Keratinocyte (primary cell): Measurements from ENCODE around the gene CRACR2B. TPM values are rescaled to one million over a fixed set of nuclear protein-coding genes. Genes with fewer than 3 reads are reported as not detected.

Experiments used
- DNase-seq: peaks from one replicate; pipeline ENCODE4 v3.0.0-alpha.2; 2011; ENCODE audit warnings: low read depth, missing footprints, low spot score
- FAIRE-seq: peaks from 2 replicates; lab custom pipeline; 2011; peaks lifted over from hg19 to GRCh38; lab: Jason Lieb, UNC
- H2AFZ ChIP-seq: 2 replicates; pipeline ENCODE4 v1.6.0; 2012; ENCODE audit warnings: low read length, control low read depth, inconsistent platforms; ENCODE audit not compliant: control insufficient read depth
- H3K27ac ChIP-seq: 2 replicates; pipeline ENCODE4 v1.5.1; 2011; ENCODE audit warnings: low read length; ENCODE audit not compliant: control insufficient read depth, insufficient read depth
- H3K27me3 ChIP-seq: 3 replicates; pipeline ENCODE4 v1.6.0; 2011; ENCODE audit warnings: low read length; ENCODE audit not compliant: control insufficient read depth, insufficient read depth; ENCODE audit errors: extremely low read depth
- H3K36me3 ChIP-seq, 2 experiments: 2 replicates in 1 of 2; 3 replicates in 1 of 2; pipeline ENCODE4 v1.5.1; 2011; ENCODE audit warnings: low read length in 2 of 2, mild to moderate bottlenecking in 1 of 2; ENCODE audit not compliant: control insufficient read depth in 2 of 2, insufficient read depth in 2 of 2; ENCODE audit errors: extremely low read depth in 1 of 2
- H3K4me1 ChIP-seq: 3 replicates; pipeline ENCODE4 v1.5.1; 2011; ENCODE audit warnings: low read length; ENCODE audit not compliant: control insufficient read depth, insufficient read depth; ENCODE audit errors: extremely low read depth
- H3K4me2 ChIP-seq: 3 replicates; pipeline ENCODE4 v1.6.0; 2011; ENCODE audit warnings: low read depth, low read length; ENCODE audit not compliant: control insufficient read depth, insufficient read depth; ENCODE audit errors: extremely low read depth
- H3K4me3 ChIP-seq, 3 experiments: fragments of 200-600 bp in 1 of 3; sonication (generic) in 1 of 3; 2 replicates in 2 of 3; 3 replicates in 1 of 3; pipeline ENCODE4 v1.5.1; 2011 to 2016; ENCODE audit warnings: low read length in 3 of 3, mild to moderate bottlenecking in 3 of 3, control low read depth in 2 of 3, inconsistent platforms in 1 of 3, low read depth in 1 of 3, mixed read lengths in 1 of 3, mixed run types in 1 of 3, moderate library complexity in 1 of 3; ENCODE audit not compliant: control insufficient read depth in 2 of 3, insufficient read depth in 2 of 3; ENCODE audit errors: extremely low read depth in 1 of 3
- H3K79me2 ChIP-seq: 2 replicates; pipeline ENCODE4 v1.6.0; 2012; ENCODE audit warnings: low read length; ENCODE audit not compliant: control insufficient read depth, insufficient read depth
- H3K9ac ChIP-seq: 3 replicates; pipeline ENCODE4 v1.6.0; 2011; ENCODE audit warnings: low read length; ENCODE audit not compliant: control insufficient read depth, insufficient read depth; ENCODE audit errors: extremely low read depth
- H3K9me1 ChIP-seq: 3 replicates; pipeline ENCODE4 v1.6.0; 2011; ENCODE audit warnings: low read length; ENCODE audit not compliant: control insufficient read depth, insufficient read depth; ENCODE audit errors: extremely low read depth
- H3K9me3 ChIP-seq: 2 replicates; pipeline ENCODE4 v1.5.1; 2012; ENCODE audit warnings: low read depth, low read length; ENCODE audit not compliant: control insufficient read depth
- H4K20me1 ChIP-seq: 3 replicates; pipeline ENCODE4 v1.6.0; 2011; ENCODE audit warnings: low read length; ENCODE audit not compliant: control insufficient read depth, insufficient read depth; ENCODE audit errors: extremely low read depth
- EZH2 ChIP-seq: IDR thresholded peaks from one replicate; pipeline ENCODE4 v1.6.1; 2012; ENCODE audit warnings: inconsistent platforms, mild to moderate bottlenecking, low read length, moderate library complexity
- dilution Hi-C: fragments of 300-500 bp; cut with MboI; formaldehyde crosslinking; loops from one replicate; pipeline ENCODE4 v1.7.0; 2020; ENCODE audit warnings: low sequenced_read_pairs; ENCODE audit not compliant: extremely low pct_ligation_motif_present
- polyA plus RNA-seq, 5 experiments: library from polyadenylated mRNA; depleted of rRNA in 3 of 5; stranded (reverse) in 3 of 5; stranded (forward) in 1 of 5; unstranded in 1 of 5; fragments of >200 nt; gene quantifications; 1 replicate in 1 of 5; 2 replicates in 3 of 5; 3 replicates in 1 of 5; pipeline versions ENCODE4 v1.2.1 to v1.2.3, GENCODE V29; 2011 to 2012; ENCODE audit warnings: missing spikeins in 2 of 5, low read depth in 1 of 5, low replicate concordance in 1 of 5
- TF ChIP-seq, protein P1 (sequence below), 3 experiments: IDR thresholded peaks in 1 of 3; conservative IDR thresholded peaks in 1 of 3; optimal IDR thresholded peaks in 1 of 3; 2 replicates in 2 of 3; 3 replicates in 1 of 3; pipeline versions ENCODE3 to v1.5.1; 2011; ENCODE audit warnings: low read length in 3 of 3, mild to moderate bottlenecking in 3 of 3, moderate library complexity in 2 of 3, control low read depth in 1 of 3, inconsistent platforms in 1 of 3; ENCODE audit not compliant: insufficient read depth in 2 of 3; ENCODE audit errors: extremely low read depth in 1 of 3

The CRACR2B gene
- polyA plus RNA-seq, 1 donor (not counting 4 experiments of a cell fraction or from before 2014, with no cell fraction given), result 0.17 TPM

DNA sequence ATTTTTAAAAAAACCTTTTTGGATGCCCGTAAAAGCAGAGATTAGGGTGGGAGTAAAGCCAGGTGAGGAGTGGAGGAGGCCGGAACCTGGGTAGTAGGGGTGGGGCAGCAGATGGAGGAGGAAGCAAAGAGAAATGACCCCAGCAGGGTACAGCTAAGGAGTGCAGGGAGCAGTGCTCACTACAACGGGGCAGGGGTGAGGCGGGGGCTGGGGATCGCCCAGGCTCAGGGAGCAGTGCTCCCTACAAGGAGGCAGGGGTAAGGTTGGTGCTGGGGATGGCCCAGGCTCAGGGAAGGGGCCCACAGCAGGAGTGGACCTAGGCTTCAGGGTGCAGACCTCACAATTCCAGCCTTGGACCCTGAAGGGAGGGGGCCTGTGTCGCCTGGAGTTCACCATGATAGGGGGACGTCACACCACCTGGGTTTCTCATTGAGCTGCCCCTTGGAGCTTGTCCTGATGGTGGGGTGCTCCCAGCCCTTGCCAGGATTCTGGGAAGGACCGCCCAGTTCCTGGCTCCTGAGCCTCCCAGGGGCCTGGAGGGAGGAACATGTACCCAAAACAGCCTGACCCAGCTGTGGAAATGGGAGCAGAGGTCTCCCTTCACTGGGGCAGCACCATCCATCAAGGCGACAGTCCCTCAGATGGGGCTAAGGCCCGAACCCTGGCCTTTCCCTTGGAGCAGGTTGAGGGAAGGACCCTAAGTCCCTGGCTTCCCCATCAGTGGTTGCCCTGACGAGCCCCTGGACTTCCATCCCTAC is 11.9 kb upstream of the CRACR2B start:
- Histone ChIP-seq H3K36me3 (peaks cover 29 to 31% of the 10 kb centered on the region in 2 experiments), H3K4me1 (peaks cover 29% of the 10 kb centered on the region), H3K27ac (no peak overlapping the region), H3K4me2 (no peak overlapping the region), H3K9me1 (peaks cover 3% of the 10 kb centered on the region), H3K4me3 (no peak overlapping the region), H2AFZ (no peak overlapping the region), H3K9ac (no peak overlapping the region), H4K20me1 (peaks cover 17% of the 10 kb centered on the region), H3K27me3 (no peaks in the 10 kb centered on the region), H3K9me3 (no peaks in the 10 kb centered on the region), H3K79me2 (peaks cover 19% of the 10 kb centered on the region)
- DNase-seq (no peak), FAIRE-seq (no peak)
- TF ChIP-seq, protein P1, sequence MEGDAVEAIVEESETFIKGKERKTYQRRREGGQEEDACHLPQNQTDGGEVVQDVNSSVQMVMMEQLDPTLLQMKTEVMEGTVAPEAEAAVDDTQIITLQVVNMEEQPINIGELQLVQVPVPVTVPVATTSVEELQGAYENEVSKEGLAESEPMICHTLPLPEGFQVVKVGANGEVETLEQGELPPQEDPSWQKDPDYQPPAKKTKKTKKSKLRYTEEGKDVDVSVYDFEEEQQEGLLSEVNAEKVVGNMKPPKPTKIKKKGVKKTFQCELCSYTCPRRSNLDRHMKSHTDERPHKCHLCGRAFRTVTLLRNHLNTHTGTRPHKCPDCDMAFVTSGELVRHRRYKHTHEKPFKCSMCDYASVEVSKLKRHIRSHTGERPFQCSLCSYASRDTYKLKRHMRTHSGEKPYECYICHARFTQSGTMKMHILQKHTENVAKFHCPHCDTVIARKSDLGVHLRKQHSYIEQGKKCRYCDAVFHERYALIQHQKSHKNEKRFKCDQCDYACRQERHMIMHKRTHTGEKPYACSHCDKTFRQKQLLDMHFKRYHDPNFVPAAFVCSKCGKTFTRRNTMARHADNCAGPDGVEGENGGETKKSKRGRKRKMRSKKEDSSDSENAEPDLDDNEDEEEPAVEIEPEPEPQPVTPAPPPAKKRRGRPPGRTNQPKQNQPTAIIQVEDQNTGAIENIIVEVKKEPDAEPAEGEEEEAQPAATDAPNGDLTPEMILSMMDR (optimal IDR thresholded peaks at IDR 0.05 in 1 of 3, IDR thresholded peaks at IDR 0.05 in 1 of 3, conservative IDR thresholded peaks at IDR 0.05 in 1 of 3; ENCODE audit: extremely low read depth in 1 of 3, insufficient read depth in 2 of 3, low read length in 3 of 3), result no peak
- no peak for TF ChIP-seq EZH2
- dilution Hi-C loops, result no loop called here

DNA sequence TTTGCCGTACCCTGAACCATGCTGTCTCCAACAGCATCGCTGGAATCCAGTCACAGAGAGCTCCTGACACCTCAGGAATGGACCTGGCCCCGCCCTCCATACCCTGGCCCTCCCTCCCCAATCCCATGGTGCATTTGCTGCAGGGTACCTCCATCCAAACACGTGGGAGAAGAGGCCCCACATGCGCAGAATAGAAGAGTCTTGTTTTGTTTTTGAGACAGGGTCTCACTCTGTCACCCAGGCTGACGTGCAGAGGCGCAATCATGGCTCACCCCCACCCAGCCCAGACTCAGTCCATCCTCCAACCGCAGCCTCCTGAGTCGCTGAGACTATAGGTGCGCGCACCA is 11.3 kb upstream of the CRACR2B start:
- no peak overlapping the region for H3K9ac ChIP-seq
- no peak overlapping the region for H3K27ac ChIP-seq
- no peak overlapping the region for H3K4me3 ChIP-seq
- no peaks in the 10 kb centered on the region for H3K9me3 ChIP-seq
- peaks cover 29% of the 10 kb centered on the region for H3K4me1 ChIP-seq
- FAIRE-seq (no peak), DNase-seq (no peak)
- no peak overlapping the region for H3K4me2 ChIP-seq
- peaks cover 25% of the 10 kb centered on the region in 2 experiments for H3K36me3 ChIP-seq
- no peaks in the 10 kb centered on the region for H3K27me3 ChIP-seq
- peaks cover 18% of the 10 kb centered on the region for H3K79me2 ChIP-seq
- TF ChIP-seq EZH2, result no peak
- TF ChIP-seq, protein P1 (optimal IDR thresholded peaks at IDR 0.05 in 1 of 3, IDR thresholded peaks at IDR 0.05 in 1 of 3, conservative IDR thresholded peaks at IDR 0.05 in 1 of 3; ENCODE audit: extremely low read depth in 1 of 3, insufficient read depth in 2 of 3, low read length in 3 of 3), result no peak
- no peak overlapping the region for H2AFZ ChIP-seq
- peaks cover 7% of the 10 kb centered on the region for H3K9me1 ChIP-seq
- dilution Hi-C loops, result no loop called here
- H4K20me1 ChIP-seq, result peaks cover 12% of the 10 kb centered on the region
